Right lobe of liver (tissue), 4 donors: Measurements from ENCODE around the gene CCL16.

Source experiments
- POLR2A ChIP-seq: fragments of 450-650 bp; IDR thresholded peaks from one replicate; pipeline ENCODE4 v1.6.1; 2017; ENCODE audit warnings: antibody characterized with exemption, mild to moderate bottlenecking
- TF ChIP-seq, protein P1 (sequence below), 4 donors: fragments of 200-600 bp in 3 of 4; fragments of 450-650 bp in 1 of 4; IDR thresholded peaks; one replicate each; pipeline versions ENCODE4 v1.5.1 to v1.8.0; 2016 to 2022; ENCODE audit warnings: antibody characterized with exemption in 4 of 4, mild to moderate bottlenecking in 2 of 4
- donor health status: DM: no; HTN: no; CAD: no.
- donor health status: DM: no; HTN: no; CAD: no.
- donor health status: DM: no; HTN: yes; CAD: no.

DNA sequence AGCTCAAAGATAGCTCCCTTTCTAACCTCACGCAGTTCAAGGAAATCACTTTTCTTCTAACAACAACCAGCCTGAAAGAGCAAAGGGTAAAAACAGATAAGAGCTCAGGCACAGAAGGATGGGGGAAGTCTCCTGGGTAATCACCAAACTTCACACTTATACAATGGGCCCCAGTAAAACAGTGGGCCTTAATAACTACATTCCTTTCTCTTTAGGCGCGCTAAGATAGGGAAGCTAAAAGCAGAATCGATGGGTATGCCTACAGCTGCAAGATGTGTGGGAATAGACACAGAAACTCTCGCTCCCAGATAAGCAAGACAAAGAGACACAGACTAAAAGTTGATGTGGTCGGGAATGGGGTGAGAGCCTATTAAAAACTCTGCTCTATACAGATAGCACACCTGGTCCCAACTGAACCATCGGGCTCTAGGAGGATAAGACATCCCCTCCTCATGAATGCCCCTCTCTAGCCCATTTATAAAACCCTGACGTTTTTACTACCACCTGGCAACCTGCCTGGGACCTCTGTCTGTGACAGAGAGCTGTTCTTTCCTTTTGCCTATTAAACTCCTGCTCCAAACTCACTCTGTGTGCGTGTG lies 38.6 kb downstream of the CCL16 start:
- TF ChIP-seq, protein P1, sequence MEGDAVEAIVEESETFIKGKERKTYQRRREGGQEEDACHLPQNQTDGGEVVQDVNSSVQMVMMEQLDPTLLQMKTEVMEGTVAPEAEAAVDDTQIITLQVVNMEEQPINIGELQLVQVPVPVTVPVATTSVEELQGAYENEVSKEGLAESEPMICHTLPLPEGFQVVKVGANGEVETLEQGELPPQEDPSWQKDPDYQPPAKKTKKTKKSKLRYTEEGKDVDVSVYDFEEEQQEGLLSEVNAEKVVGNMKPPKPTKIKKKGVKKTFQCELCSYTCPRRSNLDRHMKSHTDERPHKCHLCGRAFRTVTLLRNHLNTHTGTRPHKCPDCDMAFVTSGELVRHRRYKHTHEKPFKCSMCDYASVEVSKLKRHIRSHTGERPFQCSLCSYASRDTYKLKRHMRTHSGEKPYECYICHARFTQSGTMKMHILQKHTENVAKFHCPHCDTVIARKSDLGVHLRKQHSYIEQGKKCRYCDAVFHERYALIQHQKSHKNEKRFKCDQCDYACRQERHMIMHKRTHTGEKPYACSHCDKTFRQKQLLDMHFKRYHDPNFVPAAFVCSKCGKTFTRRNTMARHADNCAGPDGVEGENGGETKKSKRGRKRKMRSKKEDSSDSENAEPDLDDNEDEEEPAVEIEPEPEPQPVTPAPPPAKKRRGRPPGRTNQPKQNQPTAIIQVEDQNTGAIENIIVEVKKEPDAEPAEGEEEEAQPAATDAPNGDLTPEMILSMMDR (IDR thresholded peaks at IDR 0.05): no peak
- TF ChIP-seq POLR2A: no peak
